ENCODE data around the gene NFILZ.

- TF ChIP-seq, protein P1, sequence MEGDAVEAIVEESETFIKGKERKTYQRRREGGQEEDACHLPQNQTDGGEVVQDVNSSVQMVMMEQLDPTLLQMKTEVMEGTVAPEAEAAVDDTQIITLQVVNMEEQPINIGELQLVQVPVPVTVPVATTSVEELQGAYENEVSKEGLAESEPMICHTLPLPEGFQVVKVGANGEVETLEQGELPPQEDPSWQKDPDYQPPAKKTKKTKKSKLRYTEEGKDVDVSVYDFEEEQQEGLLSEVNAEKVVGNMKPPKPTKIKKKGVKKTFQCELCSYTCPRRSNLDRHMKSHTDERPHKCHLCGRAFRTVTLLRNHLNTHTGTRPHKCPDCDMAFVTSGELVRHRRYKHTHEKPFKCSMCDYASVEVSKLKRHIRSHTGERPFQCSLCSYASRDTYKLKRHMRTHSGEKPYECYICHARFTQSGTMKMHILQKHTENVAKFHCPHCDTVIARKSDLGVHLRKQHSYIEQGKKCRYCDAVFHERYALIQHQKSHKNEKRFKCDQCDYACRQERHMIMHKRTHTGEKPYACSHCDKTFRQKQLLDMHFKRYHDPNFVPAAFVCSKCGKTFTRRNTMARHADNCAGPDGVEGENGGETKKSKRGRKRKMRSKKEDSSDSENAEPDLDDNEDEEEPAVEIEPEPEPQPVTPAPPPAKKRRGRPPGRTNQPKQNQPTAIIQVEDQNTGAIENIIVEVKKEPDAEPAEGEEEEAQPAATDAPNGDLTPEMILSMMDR (conservative IDR thresholded peaks at IDR 0.05 in 1 of 2, IDR thresholded peaks at IDR 0.05 in 1 of 2; ENCODE audit: extremely low read depth in 1 of 2, insufficient read depth in 1 of 2, low read depth in 1 of 2, low read length in 2 of 2): no peak
- TF ChIP-seq EZH2 (IDR thresholded peaks at IDR 0.05; ENCODE audit: borderline replicate concordance, low read length): no peak
Observed at GRCh38 chr19:8675066-8675465, 44.6 kb downstream of the NFILZ start.
